ENCODE data around the gene WDFY2.

DNA sequence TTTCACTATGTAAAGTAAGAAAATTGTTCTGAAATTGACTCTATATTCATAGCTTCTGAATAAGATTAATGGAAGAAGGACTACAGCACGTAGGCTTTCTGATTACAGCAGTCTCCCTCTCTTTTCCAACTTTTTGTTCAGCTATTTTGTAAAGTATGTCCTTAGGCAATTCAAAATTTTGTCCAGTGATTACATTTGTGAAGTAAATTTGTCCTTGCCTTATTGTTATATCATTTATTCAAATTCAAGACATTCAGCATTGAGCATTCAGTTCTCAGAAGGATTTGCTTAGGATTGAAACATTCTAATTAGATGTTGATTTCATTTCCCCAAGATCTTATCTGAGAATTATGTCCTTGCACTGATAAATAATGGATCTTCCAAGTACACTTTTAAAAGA is 76.6 kb downstream of the WDFY2 start:
- TF ChIP-seq, protein P1, sequence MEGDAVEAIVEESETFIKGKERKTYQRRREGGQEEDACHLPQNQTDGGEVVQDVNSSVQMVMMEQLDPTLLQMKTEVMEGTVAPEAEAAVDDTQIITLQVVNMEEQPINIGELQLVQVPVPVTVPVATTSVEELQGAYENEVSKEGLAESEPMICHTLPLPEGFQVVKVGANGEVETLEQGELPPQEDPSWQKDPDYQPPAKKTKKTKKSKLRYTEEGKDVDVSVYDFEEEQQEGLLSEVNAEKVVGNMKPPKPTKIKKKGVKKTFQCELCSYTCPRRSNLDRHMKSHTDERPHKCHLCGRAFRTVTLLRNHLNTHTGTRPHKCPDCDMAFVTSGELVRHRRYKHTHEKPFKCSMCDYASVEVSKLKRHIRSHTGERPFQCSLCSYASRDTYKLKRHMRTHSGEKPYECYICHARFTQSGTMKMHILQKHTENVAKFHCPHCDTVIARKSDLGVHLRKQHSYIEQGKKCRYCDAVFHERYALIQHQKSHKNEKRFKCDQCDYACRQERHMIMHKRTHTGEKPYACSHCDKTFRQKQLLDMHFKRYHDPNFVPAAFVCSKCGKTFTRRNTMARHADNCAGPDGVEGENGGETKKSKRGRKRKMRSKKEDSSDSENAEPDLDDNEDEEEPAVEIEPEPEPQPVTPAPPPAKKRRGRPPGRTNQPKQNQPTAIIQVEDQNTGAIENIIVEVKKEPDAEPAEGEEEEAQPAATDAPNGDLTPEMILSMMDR (IDR thresholded peaks at IDR 0.05) = no peak
- TF ChIP-seq POLR2A (IDR thresholded peaks at IDR 0.05) (no peak), EP300 (IDR thresholded peaks at IDR 0.05) (no peak)

All from upper lobe of left lung (tissue), 4 donors.